K562 (cell line): Measurements from ENCODE around the gene MYL5. TPM values are rescaled to one million over a fixed set of nuclear protein-coding genes. Genes with fewer than 3 reads are reported as not detected.

Source experiments
- ATAC-seq: fragments of 200-7000 bp; cut with Tn5 transposase; 3 replicates; pipeline ENCODE4 v1.9.1; 2020; ENCODE audit warnings: moderate library complexity
- BruUV-seq: library from RNA; stranded (reverse); fragments of 400-500 nt; replicated peaks from 2 replicates; lab custom pipeline; 2021; lab: Mats Ljungman, UMichigan
- CTCF ChIA-PET: fragments of 300-600 bp; formaldehyde crosslinking; extraction: SDS; loops from one replicate; lab custom pipeline; 2021; ENCODE audit warnings: low intra/inter-chr PET ratio; lab: Yijun Ruan, JAX
- POLR2A ChIA-PET: fragments of 300-600, 350-650 bp; sonication (Branson Sonifier 250); formaldehyde crosslinking; extraction: SDS; loops from one replicate; lab custom pipeline; 2021; ENCODE audit warnings: antibody characterized with exemption, inconsistent platforms; lab: Yijun Ruan, JAX
- DNase-seq, 4 experiments: peaks; one replicate each; pipeline versions ENCODE4 v3.0.0 to v3.0.0-alpha.2; 2011 to 2018; ENCODE audit warnings: low spot score in 3 of 4, mixed read lengths in 3 of 4; ENCODE audit errors: extremely low read depth in 1 of 4
- FAIRE-seq: peaks from 2 replicates; lab custom pipeline; 2011; peaks lifted over from hg19 to GRCh38; lab: Jason Lieb, UNC
- H2AFZ ChIP-seq: 2 replicates; pipeline ENCODE4 v1.6.0; 2011; ENCODE audit warnings: low read depth, low read length, control low read depth, inconsistent platforms
- H3K27ac ChIP-seq: fragments of 200-600 bp; 3 replicates; pipeline ENCODE4 v1.8.0; 2011; ENCODE audit warnings: low read depth, mild to moderate bottlenecking, control low read depth, inconsistent platforms, low read length, moderate library complexity, mixed read lengths; ENCODE audit errors: extremely low read depth
- H3K27me3 ChIP-seq, 2 experiments: fragments of 300-600 bp in 1 of 2; 2 replicates in 1 of 2; 3 replicates in 1 of 2; pipeline versions ENCODE4 v1.6.0 to v1.8.0; 2011; ENCODE audit warnings: inconsistent platforms in 2 of 2, low read length in 2 of 2, mild to moderate bottlenecking in 1 of 2, mixed read lengths in 1 of 2, moderate library complexity in 1 of 2; ENCODE audit not compliant: control insufficient read depth in 2 of 2, insufficient read depth in 2 of 2
- H3K36me3 ChIP-seq: fragments of 300-600 bp; 3 replicates; pipeline ENCODE4 v1.8.0; 2011; ENCODE audit warnings: mild to moderate bottlenecking, low read length, inconsistent platforms; ENCODE audit not compliant: control insufficient read depth, insufficient read depth
- H3K4me1 ChIP-seq, 2 experiments: fragments of 200-600 bp in 1 of 2; replicated peaks in 1 of 2; 2 replicates in 1 of 2; 3 replicates in 1 of 2; pipeline versions ENCODE4 v1.5.1 to v1.8.0; 2011; ENCODE audit warnings: inconsistent platforms in 2 of 2, low read length in 2 of 2, mild to moderate bottlenecking in 1 of 2, mixed read lengths in 1 of 2, moderate library complexity in 1 of 2; ENCODE audit not compliant: control insufficient read depth in 2 of 2, insufficient read depth in 2 of 2
- H3K4me2 ChIP-seq: 2 replicates; pipeline ENCODE4 v1.6.1; 2011; ENCODE audit warnings: low read length, control low read depth, inconsistent platforms, mixed read lengths; ENCODE audit not compliant: insufficient read depth
- H3K4me3 ChIP-seq: fragments of 200-600 bp; sonication (generic), shearing (Covaris generic); 2 replicates; pipeline ENCODE4 v1.5.1; 2016; ENCODE audit warnings: control low read depth, inconsistent platforms
- H3K79me2 ChIP-seq: fragments of 200-600 bp; 3 replicates; pipeline ENCODE4 v1.8.0; 2011; ENCODE audit warnings: low read length, inconsistent platforms; ENCODE audit not compliant: control insufficient read depth, insufficient read depth
- H3K9ac ChIP-seq, 2 experiments: 2 replicates each; pipeline versions ENCODE4 v1.6.0 to v1.6.1; 2011; ENCODE audit warnings: low read depth in 2 of 2, low read length in 2 of 2, control low read depth in 1 of 2, inconsistent platforms in 1 of 2, mild to moderate bottlenecking in 1 of 2, mixed read lengths in 1 of 2; ENCODE audit not compliant: insufficient read depth in 1 of 2
- H3K9me1 ChIP-seq: one replicate; pipeline ENCODE4 v1.6.0; 2011; ENCODE audit warnings: inconsistent platforms, mild to moderate bottlenecking, low read length, moderate library complexity; ENCODE audit not compliant: control insufficient read depth, insufficient read depth
- H3K9me3 ChIP-seq: replicated peaks from 2 replicates; pipeline ENCODE4 v1.5.1; 2011; ENCODE audit warnings: low read depth, low read length, inconsistent platforms; ENCODE audit not compliant: control insufficient read depth, insufficient read depth
- H4K20me1 ChIP-seq: replicated peaks from 2 replicates; pipeline ENCODE4 v1.6.1; 2011; ENCODE audit warnings: low read length, inconsistent platforms, mixed read lengths; ENCODE audit not compliant: control insufficient read depth, insufficient read depth
- C11orf30 ChIP-seq: fragments of 450-650 bp; IDR thresholded peaks from 2 replicates; pipeline ENCODE4 v1.6.1; 2016; ENCODE audit warnings: low read depth, mild to moderate bottlenecking
- MIER1 ChIP-seq: fragments of 450-650 bp; IDR thresholded peaks from 2 replicates; pipeline ENCODE4 v1.6.1; 2016; ENCODE audit warnings: antibody characterized with exemption, mild to moderate bottlenecking, low read depth
- PML ChIP-seq: IDR thresholded peaks from 2 replicates; pipeline ENCODE4 v1.6.1; 2012; ENCODE audit warnings: low read length, inconsistent platforms
- RBM17 ChIP-seq: fragments of 200-400 bp; formaldehyde crosslinking; IDR thresholded peaks from 2 replicates; pipeline ENCODE4 v1.6.1; 2017; ENCODE audit warnings: low read depth, mild to moderate bottlenecking, low read length, borderline replicate concordance
- SMAD4 ChIP-seq: fragments of 250-450 bp; sonication (Bioruptor Pico); conservative IDR thresholded peaks from 2 replicates; pipeline ENCODE4 v1.8.0; 2021; ENCODE audit warnings: inconsistent platforms, mild to moderate bottlenecking, moderate library complexity
- ZNF707 ChIP-seq: fragments of 250-450 bp; sonication (Bioruptor Pico); conservative IDR thresholded peaks from 2 replicates; pipeline ENCODE4 v1.8.0; 2022; ENCODE audit warnings: inconsistent platforms, mild to moderate bottlenecking, moderate library complexity
- ZNF75A ChIP-seq: fragments of 450-650 bp; formaldehyde crosslinking; IDR thresholded peaks from 2 replicates; pipeline ENCODE4 v1.4.0; 2020; ENCODE audit warnings: mild to moderate bottlenecking
- WGBS: fragments of 100-300 bp; shearing (Covaris generic); methylation state at CpG from one replicate; pipeline ENCODE4 v1.1.6; 2016; ENCODE audit warnings: low coverage, mixed read lengths; ENCODE audit not compliant: insufficient coverage; ENCODE audit errors: missing lambda C conversion rate; 5-methylcytosine and 5-hydroxymethylcytosine counted together
- in situ Hi-C: fragments of 300-500 bp; cut with MboI; formaldehyde crosslinking; loops from 4 replicates; pipeline ENCODE4 v1.15.0; 2018; ENCODE audit warnings: inconsistent platforms, mixed read lengths
- intact Hi-C: fragments of 100-400 bp; cut with micrococcal nuclease; formaldehyde crosslinking; loops from 2 replicates; pipeline ENCODE4 v1.14.2; 2022
- polyA plus RNA-seq, 8 experiments: library from polyadenylated mRNA; depleted of rRNA in 4 of 8; stranded (reverse) in 5 of 8; unstranded in 3 of 8; fragments of >200 nt; fragmentation: Nextera tagmentation in 2 of 8; fragmentation: Illumina TruSeq in 1 of 8; extraction: Ambion mirVana in 2 of 8; extraction: Trizol in 1 of 8; gene quantifications; 2 replicates each; pipeline versions ENCODE4 v1.2.1 to v1.2.3, GENCODE V29; 2011 to 2014; ENCODE audit warnings: inconsistent platforms in 1 of 8, missing spikeins in 1 of 8
- total RNA-seq, 7 experiments: library from RNA; depleted of rRNA in 6 of 7; stranded (reverse); fragments of >200 nt in 6 of 7; fragmentation: Illumina TruSeq in 2 of 7; extraction: Trizol in 2 of 7; gene quantifications; 2 replicates each; pipeline versions ENCODE4 v1.2.1 to v1.2.3, GENCODE V29; 2011 to 2021; ENCODE audit warnings: low replicate concordance in 1 of 7
- TF ChIP-seq, protein P1 (sequence below): sonication (generic); formaldehyde crosslinking; IDR thresholded peaks from 2 replicates; pipeline ENCODE4 v1.8.1; 2023; ENCODE audit warnings: missing genetic modification reagents, mild to moderate bottlenecking, borderline replicate concordance
- TF ChIP-seq, protein P2 (sequence below): fragments of 450-650 bp; conservative IDR thresholded peaks from 2 replicates; pipeline ENCODE4 v1.6.1; 2016; ENCODE audit warnings: missing genetic modification characterization, low read depth, mild to moderate bottlenecking, missing compliant biosample characterization, moderate library complexity
- TF ChIP-seq, protein P3 (sequence below), 2 experiments: fragments of 250-450 bp in 1 of 2; fragments of 450-650 bp in 1 of 2; sonication (Bioruptor Pico) in 1 of 2; IDR thresholded peaks; 2 replicates each; pipeline versions ENCODE4 v1.6.1 to v1.8.0; 2016 to 2021; ENCODE audit warnings: mild to moderate bottlenecking in 2 of 2, moderate library complexity in 2 of 2, missing compliant biosample characterization in 1 of 2, missing genetic modification characterization in 1 of 2
- TF ChIP-seq, protein P4 (sequence below): fragments of 250-450 bp; sonication (Bioruptor Pico); IDR thresholded peaks from 2 replicates; pipeline ENCODE4 v1.4.0; 2020; ENCODE audit warnings: mild to moderate bottlenecking, moderate library complexity

MYL5 gene
- total and polyA plus RNA-seq, 9 of the 15 experiments (the other 6 are each of a cell fraction or from before 2014, with no cell fraction given): 1.4 to 10.0 (median 4.1) TPM

DNA sequence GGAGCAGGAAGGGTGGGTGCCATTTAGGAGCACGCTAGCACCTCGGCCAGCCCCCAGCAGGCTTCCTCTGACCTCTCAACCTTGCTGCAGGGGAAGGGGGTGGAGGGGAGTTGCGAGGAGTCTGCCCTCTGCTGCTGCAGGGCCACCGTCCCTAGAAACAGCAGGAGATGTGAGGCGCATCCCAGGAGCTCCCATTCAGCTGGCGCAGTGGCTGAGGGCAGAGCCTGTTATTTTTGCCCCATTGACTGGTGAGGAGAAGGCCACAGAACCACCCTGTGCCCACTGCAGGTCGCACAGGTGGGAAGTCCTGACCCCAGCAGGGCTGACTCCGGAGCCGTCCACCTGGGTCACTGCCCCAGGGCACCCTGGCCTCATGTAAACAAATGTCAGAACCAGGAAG is 40.9 kb upstream of the MYL5 start:
- intact Hi-C loops: no loop called here
- ATAC-seq: no peak
- FAIRE-seq: no peak
- 2% methylated on average over 8 of the region's 9 CpGs for WGBS
- Histone ChIP-seq H3K9me1 (no peaks in the 10 kb centered on the region), H3K36me3 (no peaks in the 10 kb centered on the region), H3K27me3 (peaks cover 26 to 64% of the 10 kb centered on the region in 2 experiments), H3K79me2 (no peaks in the 10 kb centered on the region), H3K9ac (no peak overlapping the region), H3K4me2 (no peak overlapping the region), H3K4me1 (peaks cover 0 to 27% of the 10 kb centered on the region in 2 experiments; a peak in 2 of 5 replicates), H3K9me3 (no peaks in the 10 kb centered on the region; the same call in 1 of the 2 replicates), H4K20me1 (no peaks in the 10 kb centered on the region), H3K4me3 (no peak overlapping the region), H3K27ac (no peak overlapping the region), H2AFZ (no peak overlapping the region)
- ChIA-PET CTCF (no interaction called here), POLR2A (no interaction called here)
- BruUV-seq: no TSS peak
- in situ Hi-C loops: no loop called here
- DNase-seq: no peak
- TF ChIP-seq C11orf30: no peak
- TF ChIP-seq ZNF707: no peak
- TF ChIP-seq, protein P1, sequence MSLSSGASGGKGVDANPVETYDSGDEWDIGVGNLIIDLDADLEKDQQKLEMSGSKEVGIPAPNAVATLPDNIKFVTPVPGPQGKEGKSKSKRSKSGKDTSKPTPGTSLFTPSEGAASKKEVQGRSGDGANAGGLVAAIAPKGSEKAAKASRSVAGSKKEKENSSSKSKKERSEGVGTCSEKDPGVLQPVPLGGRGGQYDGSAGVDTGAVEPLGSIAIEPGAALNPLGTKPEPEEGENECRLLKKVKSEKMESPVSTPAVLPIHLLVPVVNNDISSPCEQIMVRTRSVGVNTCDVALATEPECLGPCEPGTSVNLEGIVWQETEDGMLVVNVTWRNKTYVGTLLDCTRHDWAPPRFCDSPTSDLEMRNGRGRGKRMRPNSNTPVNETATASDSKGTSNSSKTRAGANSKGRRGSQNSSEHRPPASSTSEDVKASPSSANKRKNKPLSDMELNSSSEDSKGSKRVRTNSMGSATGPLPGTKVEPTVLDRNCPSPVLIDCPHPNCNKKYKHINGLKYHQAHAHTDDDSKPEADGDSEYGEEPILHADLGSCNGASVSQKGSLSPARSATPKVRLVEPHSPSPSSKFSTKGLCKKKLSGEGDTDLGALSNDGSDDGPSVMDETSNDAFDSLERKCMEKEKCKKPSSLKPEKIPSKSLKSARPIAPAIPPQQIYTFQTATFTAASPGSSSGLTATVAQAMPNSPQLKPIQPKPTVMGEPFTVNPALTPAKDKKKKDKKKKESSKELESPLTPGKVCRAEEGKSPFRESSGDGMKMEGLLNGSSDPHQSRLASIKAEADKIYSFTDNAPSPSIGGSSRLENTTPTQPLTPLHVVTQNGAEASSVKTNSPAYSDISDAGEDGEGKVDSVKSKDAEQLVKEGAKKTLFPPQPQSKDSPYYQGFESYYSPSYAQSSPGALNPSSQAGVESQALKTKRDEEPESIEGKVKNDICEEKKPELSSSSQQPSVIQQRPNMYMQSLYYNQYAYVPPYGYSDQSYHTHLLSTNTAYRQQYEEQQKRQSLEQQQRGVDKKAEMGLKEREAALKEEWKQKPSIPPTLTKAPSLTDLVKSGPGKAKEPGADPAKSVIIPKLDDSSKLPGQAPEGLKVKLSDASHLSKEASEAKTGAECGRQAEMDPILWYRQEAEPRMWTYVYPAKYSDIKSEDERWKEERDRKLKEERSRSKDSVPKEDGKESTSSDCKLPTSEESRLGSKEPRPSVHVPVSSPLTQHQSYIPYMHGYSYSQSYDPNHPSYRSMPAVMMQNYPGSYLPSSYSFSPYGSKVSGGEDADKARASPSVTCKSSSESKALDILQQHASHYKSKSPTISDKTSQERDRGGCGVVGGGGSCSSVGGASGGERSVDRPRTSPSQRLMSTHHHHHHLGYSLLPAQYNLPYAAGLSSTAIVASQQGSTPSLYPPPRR (CRISPR knock-in tag): no peak
- TF ChIP-seq PML: no peak
- TF ChIP-seq, protein P2, sequence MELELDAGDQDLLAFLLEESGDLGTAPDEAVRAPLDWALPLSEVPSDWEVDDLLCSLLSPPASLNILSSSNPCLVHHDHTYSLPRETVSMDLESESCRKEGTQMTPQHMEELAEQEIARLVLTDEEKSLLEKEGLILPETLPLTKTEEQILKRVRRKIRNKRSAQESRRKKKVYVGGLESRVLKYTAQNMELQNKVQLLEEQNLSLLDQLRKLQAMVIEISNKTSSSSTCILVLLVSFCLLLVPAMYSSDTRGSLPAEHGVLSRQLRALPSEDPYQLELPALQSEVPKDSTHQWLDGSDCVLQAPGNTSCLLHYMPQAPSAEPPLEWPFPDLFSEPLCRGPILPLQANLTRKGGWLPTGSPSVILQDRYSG: no peak
- TF ChIP-seq, protein P3, sequence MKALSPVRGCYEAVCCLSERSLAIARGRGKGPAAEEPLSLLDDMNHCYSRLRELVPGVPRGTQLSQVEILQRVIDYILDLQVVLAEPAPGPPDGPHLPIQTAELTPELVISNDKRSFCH (CRISPR knock-in tag; IDR thresholded peaks at IDR 0.05): no peak
- TF ChIP-seq, protein P3 (tag; IDR thresholded peaks at IDR 0.05): no peak
- TF ChIP-seq, protein P4, sequence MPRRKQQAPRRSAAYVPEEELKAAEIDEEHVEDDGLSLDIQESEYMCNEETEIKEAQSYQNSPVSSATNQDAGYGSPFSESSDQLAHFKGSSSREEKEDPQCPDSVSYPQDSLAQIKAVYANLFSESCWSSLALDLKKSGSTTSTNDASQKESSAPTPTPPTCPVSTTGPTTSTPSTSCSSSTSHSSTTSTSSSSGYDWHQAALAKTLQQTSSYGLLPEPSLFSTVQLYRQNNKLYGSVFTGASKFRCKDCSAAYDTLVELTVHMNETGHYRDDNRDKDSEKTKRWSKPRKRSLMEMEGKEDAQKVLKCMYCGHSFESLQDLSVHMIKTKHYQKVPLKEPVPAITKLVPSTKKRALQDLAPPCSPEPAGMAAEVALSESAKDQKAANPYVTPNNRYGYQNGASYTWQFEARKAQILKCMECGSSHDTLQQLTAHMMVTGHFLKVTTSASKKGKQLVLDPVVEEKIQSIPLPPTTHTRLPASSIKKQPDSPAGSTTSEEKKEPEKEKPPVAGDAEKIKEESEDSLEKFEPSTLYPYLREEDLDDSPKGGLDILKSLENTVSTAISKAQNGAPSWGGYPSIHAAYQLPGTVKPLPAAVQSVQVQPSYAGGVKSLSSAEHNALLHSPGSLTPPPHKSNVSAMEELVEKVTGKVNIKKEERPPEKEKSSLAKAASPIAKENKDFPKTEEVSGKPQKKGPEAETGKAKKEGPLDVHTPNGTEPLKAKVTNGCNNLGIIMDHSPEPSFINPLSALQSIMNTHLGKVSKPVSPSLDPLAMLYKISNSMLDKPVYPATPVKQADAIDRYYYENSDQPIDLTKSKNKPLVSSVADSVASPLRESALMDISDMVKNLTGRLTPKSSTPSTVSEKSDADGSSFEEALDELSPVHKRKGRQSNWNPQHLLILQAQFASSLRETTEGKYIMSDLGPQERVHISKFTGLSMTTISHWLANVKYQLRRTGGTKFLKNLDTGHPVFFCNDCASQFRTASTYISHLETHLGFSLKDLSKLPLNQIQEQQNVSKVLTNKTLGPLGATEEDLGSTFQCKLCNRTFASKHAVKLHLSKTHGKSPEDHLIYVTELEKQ (CRISPR knock-in tag): no peak
- TF ChIP-seq RBM17: no peak
- no peak for TF ChIP-seq ZNF75A (CRISPR knock-in tag)
- no peak for TF ChIP-seq MIER1
- no peak for TF ChIP-seq SMAD4 (CRISPR knock-in tag)
